Camera-type eye (tissue), 1 donor: Measurements from ENCODE around the gene ID3. TPM values are rescaled to one million over a fixed set of nuclear protein-coding genes. Genes with fewer than 3 reads are reported as not detected.

Source experiments
- total RNA-seq: library from RNA; depleted of rRNA; stranded (reverse); fragments of >200 nt; gene quantifications from one replicate; pipeline ENCODE4 v1.2.3, GENCODE V29; 2014

ID3 gene
- total RNA-seq: 222 TPM

GRCh38 chr1:23559136-23559984, at the start of gene ID3:
ID3 (minus strand) TSS chr1:23559501; CDS start chr1:23559426, 75 bp downstream.

GRCh38 chr1:23530747-23531561, 28.3 kb downstream of the ID3 start, which contains the start of gene E2F2:
E2F2 (minus strand) TSS chr1:23531233; CDS start chr1:23530793, 440 bp downstream.

Other genes starting within 250 kb of the ID3 start
- gene HNRNPR, start 215.2 kb downstream of the ID3 start, total RNA-seq: 200 TPM
- 40.3 TPM for gene ZNF436, start 189.7 kb downstream of the ID3 start, total RNA-seq
- gene TCEA3, start 134.8 kb downstream of the ID3 start, total RNA-seq: 50.6 TPM
- 48.7 TPM for gene ASAP3, start 75.3 kb downstream of the ID3 start, total RNA-seq
- gene E2F2, start 28.3 kb downstream of the ID3 start, total RNA-seq: 4.2 TPM
- 683 TPM for gene RPL11, start 132.3 kb upstream of the ID3 start, total RNA-seq
- 37.7 TPM for gene ELOA, start 184.0 kb upstream of the ID3 start, total RNA-seq
- gene PITHD1, start 218.9 kb upstream of the ID3 start, total RNA-seq: 83.9 TPM
- 26.6 TPM for gene LYPLA2, start 231.6 kb upstream of the ID3 start, total RNA-seq
- 19.2 TPM for gene GALE, start 241.3 kb upstream of the ID3 start, total RNA-seq